PFSK-1 (cell line): ENCODE measurements around the gene GUCD1.

ENCODE experiments used
- FOXP2 ChIP-seq: optimal IDR thresholded peaks from 2 replicates; pipeline ENCODE3; 2011; ENCODE audit warnings: borderline replicate concordance, control low read depth, inconsistent platforms; ENCODE audit not compliant: insufficient read depth; ENCODE audit errors: extremely low read length, extremely low read depth
- POLR2AphosphoS5 ChIP-seq: IDR thresholded peaks from 2 replicates; pipeline ENCODE4 v1.6.1; 2012; ENCODE audit warnings: low read depth, mild to moderate bottlenecking, control low read depth, low read length, moderate library complexity
- SIN3A ChIP-seq: IDR thresholded peaks from 2 replicates; pipeline ENCODE4 v1.6.1; 2012; ENCODE audit warnings: mild to moderate bottlenecking, low read length, moderate library complexity, borderline replicate concordance; ENCODE audit not compliant: insufficient read depth
- TAF1 ChIP-seq: IDR thresholded peaks from 2 replicates; pipeline ENCODE4 v1.6.1; 2012; ENCODE audit warnings: low read length, control low read depth, borderline replicate concordance; ENCODE audit not compliant: insufficient read depth
- TF ChIP-seq, protein P1 (sequence below), 2 experiments: IDR thresholded peaks; 2 replicates each; pipeline versions ENCODE4 v1.6.1 to v1.8.0; 2011 to 2012; ENCODE audit warnings: low read depth in 2 of 2, low read length in 2 of 2, control low read depth in 1 of 2, inconsistent platforms in 1 of 2, mild to moderate bottlenecking in 1 of 2, moderate library complexity in 1 of 2; ENCODE audit not compliant: insufficient read depth in 1 of 2

GUCD1 gene

GRCh38 chr22:24504956-24505736 lies 49.8 kb downstream of the GUCD1 start:
- TF ChIP-seq SIN3A, result no peak
- TF ChIP-seq TAF1, result no peak
- no peak for TF ChIP-seq POLR2AphosphoS5
- TF ChIP-seq, protein P1, sequence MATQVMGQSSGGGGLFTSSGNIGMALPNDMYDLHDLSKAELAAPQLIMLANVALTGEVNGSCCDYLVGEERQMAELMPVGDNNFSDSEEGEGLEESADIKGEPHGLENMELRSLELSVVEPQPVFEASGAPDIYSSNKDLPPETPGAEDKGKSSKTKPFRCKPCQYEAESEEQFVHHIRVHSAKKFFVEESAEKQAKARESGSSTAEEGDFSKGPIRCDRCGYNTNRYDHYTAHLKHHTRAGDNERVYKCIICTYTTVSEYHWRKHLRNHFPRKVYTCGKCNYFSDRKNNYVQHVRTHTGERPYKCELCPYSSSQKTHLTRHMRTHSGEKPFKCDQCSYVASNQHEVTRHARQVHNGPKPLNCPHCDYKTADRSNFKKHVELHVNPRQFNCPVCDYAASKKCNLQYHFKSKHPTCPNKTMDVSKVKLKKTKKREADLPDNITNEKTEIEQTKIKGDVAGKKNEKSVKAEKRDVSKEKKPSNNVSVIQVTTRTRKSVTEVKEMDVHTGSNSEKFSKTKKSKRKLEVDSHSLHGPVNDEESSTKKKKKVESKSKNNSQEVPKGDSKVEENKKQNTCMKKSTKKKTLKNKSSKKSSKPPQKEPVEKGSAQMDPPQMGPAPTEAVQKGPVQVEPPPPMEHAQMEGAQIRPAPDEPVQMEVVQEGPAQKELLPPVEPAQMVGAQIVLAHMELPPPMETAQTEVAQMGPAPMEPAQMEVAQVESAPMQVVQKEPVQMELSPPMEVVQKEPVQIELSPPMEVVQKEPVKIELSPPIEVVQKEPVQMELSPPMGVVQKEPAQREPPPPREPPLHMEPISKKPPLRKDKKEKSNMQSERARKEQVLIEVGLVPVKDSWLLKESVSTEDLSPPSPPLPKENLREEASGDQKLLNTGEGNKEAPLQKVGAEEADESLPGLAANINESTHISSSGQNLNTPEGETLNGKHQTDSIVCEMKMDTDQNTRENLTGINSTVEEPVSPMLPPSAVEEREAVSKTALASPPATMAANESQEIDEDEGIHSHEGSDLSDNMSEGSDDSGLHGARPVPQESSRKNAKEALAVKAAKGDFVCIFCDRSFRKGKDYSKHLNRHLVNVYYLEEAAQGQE (IDR thresholded peaks at IDR 0.05; ENCODE audit: insufficient read depth in 1 of 2, low read depth in 2 of 2, low read length in 2 of 2), result no peak
- no peak for TF ChIP-seq FOXP2

DNA sequence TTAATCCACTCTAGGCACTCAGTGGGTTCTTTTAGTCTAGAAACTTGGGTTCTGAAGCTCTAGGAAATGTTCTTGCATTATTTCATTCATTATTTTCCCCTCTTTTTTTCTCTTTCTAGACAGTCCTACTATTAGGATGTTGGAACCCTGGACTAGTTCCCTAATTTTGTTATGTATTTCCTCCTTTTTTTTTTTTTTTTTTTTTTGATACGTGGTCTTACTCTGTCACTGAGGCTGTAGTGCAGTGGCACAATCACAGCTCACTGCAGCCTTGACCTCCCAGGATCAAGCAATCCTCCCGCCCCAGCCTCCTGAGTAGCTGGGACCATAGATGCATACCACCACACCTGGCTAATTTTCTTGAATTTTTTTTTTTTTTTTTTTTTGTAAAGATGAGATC lies 50.4 kb downstream of the GUCD1 start:
- no peak for TF ChIP-seq FOXP2

DNA sequence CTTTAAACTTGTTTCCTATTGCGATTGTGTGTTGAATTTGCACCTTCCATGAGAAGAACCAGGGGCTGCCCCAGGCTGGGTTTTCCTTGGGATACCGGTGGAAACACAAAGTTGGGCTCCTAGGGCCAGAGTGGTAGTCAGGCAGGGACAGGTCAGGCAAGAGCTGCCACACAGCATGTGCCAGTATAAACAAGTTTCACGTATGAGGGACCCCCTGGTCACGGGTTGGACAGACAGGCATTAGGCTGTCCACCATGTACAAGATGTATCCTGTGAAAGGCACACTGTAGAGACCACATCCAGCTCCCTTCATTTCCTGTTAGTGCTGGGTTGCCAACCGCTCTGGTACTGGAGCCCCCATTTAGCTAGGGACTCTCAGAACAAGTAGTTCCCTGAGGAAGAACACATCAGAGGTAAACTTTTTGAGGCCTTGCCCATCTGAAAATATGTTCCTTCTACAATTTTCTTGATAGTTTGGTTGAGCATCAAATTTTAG lies 51.0 kb downstream of the GUCD1 start:
- TF ChIP-seq TAF1, result no peak
- TF ChIP-seq, protein P1 (IDR thresholded peaks at IDR 0.05; ENCODE audit: insufficient read depth in 1 of 2, low read depth in 2 of 2, low read length in 2 of 2), result no peak
- TF ChIP-seq POLR2AphosphoS5, result no peak
- TF ChIP-seq FOXP2, result no peak
- TF ChIP-seq SIN3A, result no peak

- TF ChIP-seq SIN3A (no peak), TAF1 (no peak), FOXP2 (no peak), POLR2AphosphoS5 (no peak)
- TF ChIP-seq, protein P1 (IDR thresholded peaks at IDR 0.05; ENCODE audit: insufficient read depth in 1 of 2, low read depth in 2 of 2, low read length in 2 of 2), result no peak
Measured at GRCh38 chr22:24503137-24503842, 51.6 kb downstream of the GUCD1 start.

GRCh38 chr22:24502541-24502940 lies 52.4 kb downstream of the GUCD1 start:
- TF ChIP-seq FOXP2, result no peak
- TF ChIP-seq POLR2AphosphoS5, result no peak
- TF ChIP-seq TAF1, result no peak
- TF ChIP-seq SIN3A, result no peak
- TF ChIP-seq, protein P1 (IDR thresholded peaks at IDR 0.05; ENCODE audit: insufficient read depth in 1 of 2, low read depth in 2 of 2, low read length in 2 of 2), result no peak
